Measurements from ENCODE around the gene LSM12.

LSM12 gene

GRCh38 chr17:44095647-44096496 lies 29.4 kb upstream of the LSM12 start:
- DNase-seq (ENCODE audit: low spot score), result no peak

- no peak for DNase-seq (ENCODE audit: low spot score)
Observed at GRCh38 chr17:44095388-44095646, 28.8 kb upstream of the LSM12 start.

GRCh38 chr17:44094701-44095387 lies 28.4 kb upstream of the LSM12 start:
- DNase-seq (ENCODE audit: low spot score), result no peak

- no peak for DNase-seq (ENCODE audit: low spot score)
Observed at GRCh38 chr17:44093231-44093900, 26.9 kb upstream of the LSM12 start.

GRCh38 chr17:44092051-44092450 lies 25.6 kb upstream of the LSM12 start:
- DNase-seq (ENCODE audit: low spot score), result no peak

- DNase-seq (ENCODE audit: low spot score), result no peak
Observed at GRCh38 chr17:44091200-44091997, 24.9 kb upstream of the LSM12 start.

- DNase-seq (ENCODE audit: low spot score), result no peak
Observed at GRCh38 chr17:44088254-44088653, 21.8 kb upstream of the LSM12 start.

GRCh38 chr17:44087319-44087718 lies 20.8 kb upstream of the LSM12 start:
- DNase-seq (ENCODE audit: low spot score), result no peak

GRCh38 chr17:44086364-44087311 lies 20.2 kb upstream of the LSM12 start:
- no peak for DNase-seq (ENCODE audit: low spot score)

GRCh38 chr17:44085908-44086307 lies 19.4 kb upstream of the LSM12 start:
- no peak for DNase-seq (ENCODE audit: low spot score)

- no peak for DNase-seq (ENCODE audit: low spot score)
Observed at GRCh38 chr17:44084921-44085320, 18.4 kb upstream of the LSM12 start.

- DNase-seq (ENCODE audit: low spot score), result no peak
Observed at GRCh38 chr17:44084131-44084538, 17.7 kb upstream of the LSM12 start.

GRCh38 chr17:44083250-44083849 lies 16.9 kb upstream of the LSM12 start:
- DNase-seq (ENCODE audit: low spot score), result no peak

GRCh38 chr17:44082256-44082927 lies 15.9 kb upstream of the LSM12 start:
- DNase-seq (ENCODE audit: low spot score), result no peak

- no peak for DNase-seq (ENCODE audit: low spot score)
Observed at GRCh38 chr17:44081681-44082080, 15.2 kb upstream of the LSM12 start.

- DNase-seq (ENCODE audit: low spot score), result no peak
Observed at GRCh38 chr17:44079877-44080821, 13.7 kb upstream of the LSM12 start.

- DNase-seq (ENCODE audit: low spot score), result no peak
Observed at GRCh38 chr17:44078412-44078811, 11.9 kb upstream of the LSM12 start.

GRCh38 chr17:44077595-44077909 lies 11.1 kb upstream of the LSM12 start:
- no peak for DNase-seq (ENCODE audit: low spot score)
